HG02798 (cell line): ENCODE measurements around the gene MTMR12.
A peak's percentile ranks its signal among the peaks of the same experiment; 100 is the strongest.

Source experiments
- ATAC-seq: cut with Tn5 transposase; IDR thresholded peaks from one replicate; pipeline ENCODE4 v1.9.1; 2021; ENCODE audit warnings: mild to moderate bottlenecking; ENCODE audit not compliant: unreplicated experiment, poor library complexity

The MTMR12 gene

DNA sequence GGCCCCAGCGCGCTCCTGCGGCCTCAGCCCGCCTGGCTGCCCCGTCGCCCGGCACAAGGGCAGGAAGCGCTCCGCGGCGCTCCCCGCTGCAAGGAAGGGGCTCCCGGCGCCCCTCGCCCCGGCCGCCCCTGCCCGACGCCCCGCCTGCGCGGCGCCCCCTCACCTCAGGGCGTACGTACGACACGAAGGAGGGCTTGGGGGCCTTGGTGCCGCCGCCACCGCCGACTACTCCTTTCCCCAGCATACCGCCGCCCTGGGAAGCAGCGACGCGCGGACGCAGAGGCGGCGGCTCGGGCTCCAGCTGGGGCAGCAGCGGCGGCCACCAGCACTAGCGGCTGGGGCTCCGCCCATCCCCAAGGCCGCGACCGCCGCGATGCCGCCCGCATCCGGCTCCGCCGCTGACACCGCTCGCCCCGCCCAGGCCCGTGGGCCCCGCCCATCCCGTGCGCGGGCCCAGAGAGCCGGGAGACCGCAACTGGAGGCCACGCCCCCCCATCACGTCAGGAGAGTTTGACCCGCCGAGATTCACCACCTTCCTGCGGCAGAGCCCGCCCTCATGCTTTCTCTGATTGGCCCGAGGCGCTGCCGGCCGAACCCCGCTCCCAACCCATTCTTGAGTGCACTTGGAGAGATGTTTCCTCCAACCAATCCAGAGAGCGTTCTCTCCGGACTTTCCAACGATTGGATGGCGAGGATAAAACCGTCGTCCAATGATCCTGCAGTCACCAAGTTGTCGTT is at the start of gene MTMR12:
Gene MTMR12 (minus strand): TSS at position 345 of the 738 bp plus-strand sequence. CDS start 101 bp downstream, at position 244.
- peak; percentile 94 for ATAC-seq

GRCh38 chr5:32362527-32362926 is 49.8 kb upstream of the MTMR12 start:
- ATAC-seq, result no peak

- ATAC-seq, result no peak
Measured at GRCh38 chr5:32360906-32361305, 48.2 kb upstream of the MTMR12 start.

DNA sequence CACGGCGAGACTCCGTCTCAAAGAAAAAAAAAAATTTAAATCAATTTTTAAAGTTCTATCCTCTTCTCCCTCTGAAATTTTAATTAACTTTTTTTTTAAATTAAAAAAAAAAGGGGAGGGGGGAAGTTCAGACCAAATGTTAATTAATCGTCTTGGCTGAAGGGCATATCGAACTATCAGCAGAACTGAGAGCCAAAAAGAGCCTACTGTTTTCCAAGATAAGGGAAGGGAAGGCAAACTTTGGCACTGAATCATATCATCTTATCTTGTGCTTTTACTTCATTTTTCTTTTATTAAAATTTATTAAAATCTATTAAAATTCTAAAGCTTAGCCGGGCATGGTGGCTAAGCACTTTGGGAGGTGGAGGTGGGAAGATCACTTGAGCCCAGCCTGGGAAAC is 45.9 kb upstream of the MTMR12 start:
- no peak for ATAC-seq

- no peak for ATAC-seq
Measured at GRCh38 chr5:32357658-32358057, 44.9 kb upstream of the MTMR12 start.

DNA sequence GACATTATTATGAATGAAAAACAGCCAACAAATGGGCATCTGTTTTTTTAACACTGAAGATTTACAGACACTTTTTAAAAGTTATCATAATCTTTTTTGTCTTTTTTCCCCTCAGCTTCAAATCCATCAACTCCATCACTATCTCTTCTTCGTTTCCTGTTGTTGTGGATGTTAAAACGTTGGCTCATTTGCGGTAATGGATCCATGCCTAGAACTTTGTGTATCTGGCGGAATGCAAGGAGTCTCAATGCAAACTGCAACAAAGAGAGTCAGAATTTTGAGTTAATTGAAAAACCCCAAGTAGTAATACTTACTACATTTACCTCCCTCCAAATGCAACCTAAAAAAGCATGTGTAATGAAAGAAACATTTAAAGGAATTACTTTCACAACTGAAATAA is 42.9 kb upstream of the MTMR12 start:
- no peak for ATAC-seq

DNA sequence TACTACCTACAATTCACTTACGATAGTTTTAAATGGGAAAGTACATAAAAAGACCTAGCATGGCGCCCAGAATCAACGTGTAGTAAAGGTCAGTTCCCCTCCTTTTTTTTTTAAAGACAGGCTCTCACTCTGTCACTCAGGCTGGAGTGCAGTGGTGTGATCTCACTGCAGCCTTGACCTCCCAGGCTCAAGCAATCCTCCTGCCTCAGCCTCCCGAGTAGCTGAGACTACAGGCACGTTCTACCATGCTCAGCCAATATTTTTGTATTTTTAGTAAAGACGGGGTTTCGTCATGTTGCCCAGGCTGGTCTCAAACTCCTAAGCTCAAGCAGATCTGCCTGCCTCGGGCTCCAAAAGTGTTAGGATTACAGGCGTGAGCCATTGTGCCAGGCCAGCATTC is 40.7 kb upstream of the MTMR12 start:
- ATAC-seq, result no peak

DNA sequence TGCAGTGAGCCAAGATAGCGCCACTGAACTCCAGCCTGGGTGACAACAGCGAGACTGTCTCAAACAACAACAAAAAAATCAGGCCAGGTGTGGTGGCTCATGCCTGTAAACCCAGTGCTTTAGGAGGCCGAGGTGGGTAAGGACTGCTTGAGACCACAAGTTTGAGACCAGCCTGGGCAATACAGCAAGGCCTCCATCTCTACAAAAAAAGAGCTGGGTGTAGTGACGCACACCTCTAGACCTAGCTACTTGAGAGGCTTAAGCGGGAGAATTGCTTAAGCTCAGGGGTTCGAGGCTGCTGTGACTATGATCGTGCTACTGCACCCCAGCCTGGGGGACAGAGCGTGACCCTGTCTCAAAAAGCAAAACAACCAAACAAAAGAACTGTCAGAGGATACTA is 39.9 kb upstream of the MTMR12 start:
- no peak for ATAC-seq

DNA sequence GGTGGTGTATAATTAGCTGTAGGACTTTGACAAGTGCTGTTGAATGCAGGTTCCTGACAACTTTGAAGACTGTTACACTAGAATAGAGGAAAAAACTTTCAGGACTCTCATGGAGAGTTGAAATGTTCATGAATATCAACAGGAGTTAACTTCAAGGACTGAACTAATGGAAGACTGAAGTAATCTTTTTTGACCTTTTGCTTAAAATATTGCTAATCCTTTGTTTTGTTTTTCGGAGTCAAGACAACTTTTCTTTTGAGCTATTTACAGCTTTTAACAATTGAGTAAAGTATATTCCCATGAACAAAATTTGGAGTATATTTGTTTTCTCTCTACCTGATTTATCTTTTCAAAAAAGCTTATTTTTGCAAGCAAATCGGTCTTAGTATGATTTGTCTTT is 34.1 kb upstream of the MTMR12 start:
- no peak for ATAC-seq

GRCh38 chr5:32343058-32343672 is 30.4 kb upstream of the MTMR12 start:
- ATAC-seq, result no peak

DNA sequence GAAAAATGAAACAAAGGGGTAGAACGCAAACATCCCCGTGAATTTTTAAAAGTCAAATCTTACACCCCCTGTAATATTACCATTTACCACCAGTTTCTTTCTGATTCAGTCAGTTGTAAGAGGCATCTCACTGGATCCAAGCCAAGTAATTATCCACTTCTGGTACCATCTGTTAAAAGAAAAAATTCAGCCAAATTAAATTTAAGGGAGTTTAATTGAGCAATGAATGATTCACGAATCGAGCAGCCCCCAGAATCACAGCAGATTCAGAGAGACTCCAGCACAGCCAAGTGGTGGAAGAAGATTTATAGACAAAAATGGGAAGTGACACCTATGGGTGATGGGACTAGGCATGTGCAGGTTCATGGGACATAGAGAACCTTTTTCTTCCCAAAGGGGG is 29.9 kb upstream of the MTMR12 start:
- ATAC-seq, result no peak

DNA sequence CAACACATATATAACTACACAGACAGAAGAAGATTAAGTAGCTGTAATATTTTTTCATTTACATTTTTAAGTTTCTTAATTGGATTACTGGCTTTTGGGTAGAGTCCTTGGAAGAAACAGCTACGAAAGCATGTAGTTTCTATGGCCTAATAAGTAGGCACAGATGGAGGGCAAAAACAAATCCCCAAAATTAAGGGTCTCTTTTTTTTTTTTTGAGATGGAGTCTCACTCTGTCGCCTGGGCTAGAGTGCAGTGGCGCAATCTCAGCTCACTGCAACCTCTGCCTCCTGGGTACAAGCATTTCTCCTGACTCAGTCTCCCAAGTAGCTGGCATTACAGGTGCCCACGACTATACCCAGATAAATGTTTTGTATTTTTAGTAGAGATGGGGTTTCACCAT is 27.1 kb upstream of the MTMR12 start:
- no peak for ATAC-seq

DNA sequence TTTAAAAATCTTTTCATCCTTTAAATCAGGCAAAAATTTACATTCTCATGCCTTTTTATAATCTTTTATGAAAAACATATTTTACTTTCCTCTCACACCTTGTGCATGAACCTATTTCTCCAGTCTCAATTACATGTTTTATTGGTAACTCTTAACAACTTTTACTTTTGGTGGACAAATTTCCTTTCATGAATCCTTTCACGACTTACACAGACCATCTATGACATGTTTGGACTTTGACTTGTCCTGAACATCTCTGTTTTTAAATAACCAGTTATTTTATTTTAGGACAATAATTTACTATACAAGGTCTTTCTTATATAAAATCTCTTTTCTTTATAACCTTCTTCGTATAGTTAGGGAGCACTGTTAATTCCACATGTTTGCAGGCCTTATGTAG is 26.5 kb upstream of the MTMR12 start:
- no peak for ATAC-seq

GRCh38 chr5:32332966-32333365 is 20.2 kb upstream of the MTMR12 start:
- no peak for ATAC-seq

GRCh38 chr5:32332361-32332760 is 19.6 kb upstream of the MTMR12 start:
- ATAC-seq, result no peak

DNA sequence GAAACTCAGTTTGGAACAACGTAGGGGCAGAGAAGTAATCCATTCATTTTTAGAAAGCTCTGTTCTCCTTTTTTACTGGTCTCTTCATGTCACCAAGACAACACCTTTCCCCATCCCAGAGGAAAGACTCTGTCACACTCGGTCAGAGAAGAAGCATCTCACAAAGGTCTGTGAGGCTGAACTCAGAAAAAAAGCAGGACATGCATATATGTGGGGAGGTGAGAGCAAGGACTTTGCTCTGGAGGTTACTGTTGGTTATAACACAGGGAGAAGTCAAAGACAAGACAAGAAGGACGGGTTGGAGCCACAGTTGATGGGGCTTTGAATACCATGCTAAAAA is 19.2 kb upstream of the MTMR12 start:
- ATAC-seq, result no peak

- ATAC-seq, result no peak
Measured at GRCh38 chr5:32331217-32331934, 18.6 kb upstream of the MTMR12 start.

- ATAC-seq, result no peak
Measured at GRCh38 chr5:32330126-32330971, 17.6 kb upstream of the MTMR12 start.

- peak; percentile 79 for ATAC-seq
Measured at GRCh38 chr5:32329395-32329834, 16.7 kb upstream of the MTMR12 start.

- no peak for ATAC-seq
Measured at GRCh38 chr5:32326216-32326772, 13.6 kb upstream of the MTMR12 start.
